Measurements from ENCODE around the gene STK39.

The STK39 gene

GRCh38 chr2:168203762-168204693 is 43.4 kb downstream of the STK39 start:
- no peak overlapping the region for H3K4me3 ChIP-seq (replicated peaks; ENCODE audit: low read depth, low read length)
- no peak for DNase-seq (ENCODE audit: low read depth)
- no peak for TF ChIP-seq CTCF (IDR thresholded peaks at IDR 0.05; ENCODE audit: low read length, missing control alignments)

DNA sequence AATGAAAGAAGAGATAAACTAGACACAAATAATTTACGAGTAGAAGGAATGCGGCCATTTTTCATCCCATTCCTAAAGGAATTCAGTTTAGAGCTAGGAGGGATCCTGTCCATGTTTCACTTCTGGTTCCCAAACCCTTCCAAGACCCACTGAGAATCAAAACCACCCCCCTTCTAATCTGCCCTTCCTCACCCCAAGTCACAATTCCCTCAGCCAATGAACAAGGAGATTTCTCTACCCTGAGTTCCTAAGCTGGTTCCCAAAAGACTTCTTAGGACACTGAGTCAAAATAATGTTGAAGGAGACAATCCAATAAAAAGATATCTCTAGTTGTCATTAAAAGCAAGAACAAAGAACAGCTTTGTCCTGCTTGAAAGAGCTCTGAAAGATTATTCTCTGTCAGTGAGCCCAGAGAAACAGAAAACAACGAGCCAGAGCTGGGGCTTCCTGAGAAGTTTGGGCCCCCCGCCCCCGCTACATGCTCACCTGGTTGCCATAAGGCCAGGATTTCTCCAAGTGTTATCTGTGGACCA is 45.7 kb downstream of the STK39 start:
- DNase-seq (ENCODE audit: low read depth): no peak
- TF ChIP-seq CTCF (IDR thresholded peaks at IDR 0.05; ENCODE audit: low read length, missing control alignments): no peak
- H3K4me3 ChIP-seq (replicated peaks; ENCODE audit: low read depth, low read length): no peak overlapping the region

GRCh38 chr2:168200930-168201583 is 46.3 kb downstream of the STK39 start:
- H3K4me3 ChIP-seq (replicated peaks; ENCODE audit: low read depth, low read length): no peak overlapping the region
- TF ChIP-seq CTCF (IDR thresholded peaks at IDR 0.05; ENCODE audit: low read length, missing control alignments): no peak
- DNase-seq (ENCODE audit: low read depth): no peak

GRCh38 chr2:168198476-168199207 is 48.8 kb downstream of the STK39 start:
- no peak for TF ChIP-seq CTCF (IDR thresholded peaks at IDR 0.05; ENCODE audit: low read length, missing control alignments)
- H3K4me3 ChIP-seq (replicated peaks; ENCODE audit: low read depth, low read length): no peak overlapping the region
- DNase-seq (ENCODE audit: low read depth): no peak

DNA sequence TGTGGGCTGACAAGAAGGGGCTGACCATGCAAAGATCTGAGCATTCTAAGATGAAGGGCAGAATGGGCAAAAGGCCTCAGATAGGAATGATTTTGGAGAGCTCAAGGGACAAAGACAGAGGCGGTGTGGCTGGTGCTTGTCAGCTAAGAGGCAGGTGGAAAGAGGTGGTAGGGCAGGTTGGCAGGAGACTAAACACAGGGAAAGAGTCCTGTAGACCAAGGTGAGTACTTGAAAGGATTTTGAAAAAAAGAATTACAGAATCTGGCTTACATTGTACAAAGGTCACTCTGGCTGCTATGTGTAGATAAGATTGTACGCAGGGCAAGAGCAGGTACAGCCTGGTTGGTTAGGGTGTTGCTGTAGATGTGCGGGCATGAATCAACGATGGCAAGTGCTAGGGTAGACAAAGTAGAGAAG is 50.6 kb downstream of the STK39 start:
- no peak overlapping the region for H3K4me3 ChIP-seq (replicated peaks; ENCODE audit: low read depth, low read length)
- DNase-seq (ENCODE audit: low read depth): no peak
- no peak for TF ChIP-seq CTCF (IDR thresholded peaks at IDR 0.05; ENCODE audit: low read length, missing control alignments)

GRCh38 chr2:168194784-168195522 is 52.4 kb downstream of the STK39 start:
- no peak for DNase-seq (ENCODE audit: low read depth)
- no peak for TF ChIP-seq CTCF (IDR thresholded peaks at IDR 0.05; ENCODE audit: low read length, missing control alignments)
- H3K4me3 ChIP-seq (replicated peaks; ENCODE audit: low read depth, low read length): no peak overlapping the region
